LNCaP clone FGC (cell line): ENCODE results near the gene AIFM2.
"Not testable (repeated sequence)": the region's sequence is repeated elsewhere in the genome, so short reads cannot be mapped to it uniquely, and the experiment has no call there.

Experiments used
- DNase-seq: peaks from one replicate; pipeline ENCODE4 v3.0.0-alpha.2; 2011; ENCODE audit warnings: low read depth
- H3K4me3 ChIP-seq: 2 replicates; pipeline ENCODE4 v1.5.1; 2011; ENCODE audit warnings: mild to moderate bottlenecking, low read depth, low read length, control low read depth
- CTCF ChIP-seq: IDR thresholded peaks from 2 replicates; pipeline ENCODE4 v1.5.1; 2012; ENCODE audit warnings: mild to moderate bottlenecking; ENCODE audit not compliant: control insufficient read depth, insufficient read depth; ENCODE audit errors: extremely low read depth

The AIFM2 gene

GRCh38 chr10:70085975-70086613 is 46.5 kb downstream of the AIFM2 start:
- no peak overlapping the region for H3K4me3 ChIP-seq

GRCh38 chr10:70084189-70084588 is 48.4 kb downstream of the AIFM2 start:
- no peak for DNase-seq
- no peak overlapping the region for H3K4me3 ChIP-seq
- no peak for TF ChIP-seq CTCF

More at GRCh38 chr10:70085975-70086613, 46.5 kb downstream of the AIFM2 start:
- DNase-seq, result no peak
- no peak for TF ChIP-seq CTCF

- DNase-seq, H3K4me3 ChIP-seq: not testable (repeated sequence)
These were observed 51.8 kb downstream of the AIFM2 start for GRCh38 chr10:70080789-70081188.

- no peak for TF ChIP-seq CTCF
- no peak overlapping the region for H3K4me3 ChIP-seq
- DNase-seq, result no peak
These were observed 53.7 kb downstream of the AIFM2 start for GRCh38 chr10:70078937-70079336.

- no peak overlapping the region for H3K4me3 ChIP-seq
- no peak for DNase-seq
- no peak for TF ChIP-seq CTCF
These were observed 54.3 kb downstream of the AIFM2 start for GRCh38 chr10:70078329-70078728.

- TF ChIP-seq CTCF, result no peak
- no peak for DNase-seq
- no peak overlapping the region for H3K4me3 ChIP-seq
These were observed 57.7 kb downstream of the AIFM2 start for GRCh38 chr10:70074971-70075370.

GRCh38 chr10:70074165-70074564 is 58.5 kb downstream of the AIFM2 start:
- TF ChIP-seq CTCF, result no peak
- DNase-seq, result no peak
- no peak overlapping the region for H3K4me3 ChIP-seq
